Neural progenitor cell (in vitro differentiated cells): ENCODE data around the gene PAEP.

Source experiments
- EZH2 ChIP-seq: fragments of 200-600 bp; sonication (generic); IDR thresholded peaks from 2 replicates; pipeline ENCODE4 v1.6.1; 2017; ENCODE audit warnings: antibody characterized with exemption, mild to moderate bottlenecking, moderate library complexity
- TF ChIP-seq, protein P1 (sequence below): fragments of 200-600 bp; sonication (generic); IDR thresholded peaks from 2 replicates; pipeline ENCODE4 v1.5.1; 2017; ENCODE audit warnings: antibody characterized with exemption, mild to moderate bottlenecking

DNA sequence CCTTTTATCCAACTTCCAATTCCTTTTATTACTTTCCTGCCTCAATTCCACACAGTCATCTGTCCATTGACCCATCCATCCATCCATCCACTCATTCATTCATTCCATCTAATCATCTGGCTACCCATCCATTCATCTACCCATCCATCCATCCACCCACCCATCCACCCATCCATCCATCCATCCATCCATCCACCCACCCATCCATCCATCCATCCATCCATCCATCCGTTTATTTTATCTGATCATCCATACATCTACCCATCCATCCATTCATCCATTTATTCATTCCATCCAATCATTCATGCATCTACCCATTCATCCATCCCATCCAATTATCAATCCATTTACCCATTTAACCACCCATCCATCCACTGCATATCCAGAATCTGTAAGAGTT is 11.6 kb downstream of the PAEP start:
- TF ChIP-seq, protein P1, sequence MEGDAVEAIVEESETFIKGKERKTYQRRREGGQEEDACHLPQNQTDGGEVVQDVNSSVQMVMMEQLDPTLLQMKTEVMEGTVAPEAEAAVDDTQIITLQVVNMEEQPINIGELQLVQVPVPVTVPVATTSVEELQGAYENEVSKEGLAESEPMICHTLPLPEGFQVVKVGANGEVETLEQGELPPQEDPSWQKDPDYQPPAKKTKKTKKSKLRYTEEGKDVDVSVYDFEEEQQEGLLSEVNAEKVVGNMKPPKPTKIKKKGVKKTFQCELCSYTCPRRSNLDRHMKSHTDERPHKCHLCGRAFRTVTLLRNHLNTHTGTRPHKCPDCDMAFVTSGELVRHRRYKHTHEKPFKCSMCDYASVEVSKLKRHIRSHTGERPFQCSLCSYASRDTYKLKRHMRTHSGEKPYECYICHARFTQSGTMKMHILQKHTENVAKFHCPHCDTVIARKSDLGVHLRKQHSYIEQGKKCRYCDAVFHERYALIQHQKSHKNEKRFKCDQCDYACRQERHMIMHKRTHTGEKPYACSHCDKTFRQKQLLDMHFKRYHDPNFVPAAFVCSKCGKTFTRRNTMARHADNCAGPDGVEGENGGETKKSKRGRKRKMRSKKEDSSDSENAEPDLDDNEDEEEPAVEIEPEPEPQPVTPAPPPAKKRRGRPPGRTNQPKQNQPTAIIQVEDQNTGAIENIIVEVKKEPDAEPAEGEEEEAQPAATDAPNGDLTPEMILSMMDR, result no peak
- no peak for TF ChIP-seq EZH2
